ENCODE measurements around the gene LRFN2. TPM values are rescaled to one million over a fixed set of nuclear protein-coding genes. Genes with fewer than 3 reads are reported as not detected.

LRFN2 gene
- total and polyA plus RNA-seq, 2 of the 8 experiments (the other 6 are each of a cell fraction or from before 2014, with no cell fraction given), result 2.3 TPM

GRCh38 chr6:40521496-40521895 is 65.7 kb downstream of the LRFN2 start:
- Histone ChIP-seq H3K4me3 (ENCODE audit: extremely low read depth in 1 of 4, insufficient read depth in 2 of 4, low read depth in 3 of 4, low read length in 4 of 4) (no peak overlapping the region), H4K8ac (ENCODE audit: extremely low read depth, insufficient read depth, low read length) (no peak overlapping the region), H2BK12ac (ENCODE audit: low read depth, low read length) (no peak overlapping the region), H3K9ac (replicated peaks in 1 of 4; ENCODE audit: extremely low read depth in 1 of 4, low read depth in 3 of 4, low read length in 3 of 4) (no peak overlapping the region), H2AK5ac (ENCODE audit: low read depth, low read length) (no peak overlapping the region), H4K91ac (replicated peaks; ENCODE audit: insufficient read length, low read length) (no peak overlapping the region), H3K56ac (replicated peaks; ENCODE audit: insufficient read length, low read depth, low read length) (no peak overlapping the region), H4K20me1 (replicated peaks in 1 of 2; ENCODE audit: control insufficient read depth in 1 of 2, insufficient read depth in 2 of 2, low read length in 2 of 2) (no peaks in the 10 kb centered on the region), H2BK15ac (ENCODE audit: low read length) (no peak overlapping the region), H2BK5ac (ENCODE audit: low read depth, low read length) (no peak overlapping the region), H3K4me1 (replicated peaks in 1 of 4; ENCODE audit: control insufficient read depth in 3 of 4, insufficient read depth in 4 of 4, low read length in 3 of 4) (peaks cover 13 to 37% (median 26%) of the 10 kb centered on the region in 4 experiments), H3K4ac (replicated peaks; ENCODE audit: insufficient read length, low read depth, low read length) (no peak overlapping the region), H3K23me2 (ENCODE audit: low read depth, low read length) (no peaks in the 10 kb centered on the region; the same call in 1 of the 2 replicates), H3K79me2 (ENCODE audit: control insufficient read depth in 1 of 2, insufficient read depth in 2 of 2, low read length in 2 of 2) (no peaks in the 10 kb centered on the region), H3K9me3 (ENCODE audit: insufficient read depth in 2 of 2, low read depth in 1 of 2, low read length in 1 of 2) (no peaks in the 10 kb centered on the region), H3K18ac (ENCODE audit: extremely low read depth, low read length) (0 out of 2 replicates have a peak overlapping the region, but pooled peaks have one; percentile 36), H3K79me1 (ENCODE audit: low read depth, low read length) (no peaks in the 10 kb centered on the region; the same call in 1 of the 2 replicates), H2AFZ (ENCODE audit: low read length) (no peak overlapping the region), H2BK120ac (replicated peaks; ENCODE audit: low read depth, low read length) (no peak overlapping the region), H3K27me3 (replicated peaks in 1 of 4; ENCODE audit: control insufficient read depth in 3 of 4, extremely low read depth in 1 of 4, insufficient read depth in 3 of 4, low read length in 3 of 4) (no peaks in the 10 kb centered on the region), H3K36me3 (ENCODE audit: control insufficient read depth in 2 of 4, insufficient read depth in 4 of 4, low read length in 3 of 4) (no peaks in the 10 kb centered on the region; a peak in 1 of 8 replicates), H4K5ac (ENCODE audit: insufficient read length, low read depth, low read length) (no peak overlapping the region), H3K27ac (ENCODE audit: low read depth, low read length) (no peak overlapping the region), H3K23ac (ENCODE audit: insufficient read length) (no peak overlapping the region), H3K4me2 (ENCODE audit: insufficient read depth in 1 of 2, low read depth in 2 of 2, low read length in 2 of 2) (no peak overlapping the region), H3K14ac (ENCODE audit: insufficient read length) (no peak overlapping the region), H2BK20ac (ENCODE audit: low read length) (no peak overlapping the region; the same call in 1 of the 2 replicates)
- 83% methylated on average over 6 of the region's 6 CpGs; no CpG with 5 or more reads in 1 of the 2 experiments for WGBS, 2 experiments (ENCODE audit: extremely low coverage in 1 of 2, insufficient coverage in 1 of 2, insufficient read length in 1 of 2, insufficient replicate concordance in 2 of 2, low coverage in 1 of 2, low lambda C conversion rate in 2 of 2, missing lambda C conversion rate in 1 of 2)
- FAIRE-seq, result no peak
- ChIA-PET POLR2A (ENCODE audit: partially characterized antibody) (interaction anchor here (1.3 kb wide), 1 partner anchor 64 kb away, joined by 3 read pairs; no protein-coding TSS in a partner anchor), CTCF (ENCODE audit: partially characterized antibody) (interaction anchor here (0.7 to 5.6 kb wide), 7 partner anchors 14 to 193 kb away, joined by 3 to 40 read pairs (median 3); no protein-coding TSS in a partner anchor)
- no peak for TF ChIP-seq BCL11A (IDR thresholded peaks at IDR 0.05; ENCODE audit: low read depth in 2 of 2, low read length in 2 of 2)
- DNase-seq (ENCODE audit: low read depth in 1 of 2, low spot score in 2 of 2), result no peak

Data from H1 (cell line).